ENCODE data around the gene DYNC1LI2.

The DYNC1LI2 gene

GRCh38 chr16:66735891-66736290 is 15.5 kb downstream of the DYNC1LI2 start:
- DNase-seq = no peak

DNA sequence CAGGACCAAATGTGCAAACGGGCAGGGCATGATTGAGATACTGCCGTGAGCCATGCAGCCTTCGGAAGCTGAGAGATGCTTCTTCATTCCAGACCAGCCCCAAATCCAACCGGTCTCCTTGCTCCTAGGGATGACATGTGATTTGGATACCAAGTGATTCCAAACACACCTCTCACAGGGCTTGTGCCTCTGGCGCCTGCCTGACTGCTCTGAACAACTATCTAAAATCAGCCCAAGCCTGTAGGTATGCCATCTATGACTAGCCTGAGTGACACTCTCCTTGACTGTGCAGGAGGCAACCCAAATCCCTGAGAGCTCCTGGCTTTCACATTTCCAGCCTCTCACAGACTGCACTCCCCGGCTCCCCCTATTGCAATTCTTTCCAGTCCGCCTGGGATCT is 20.3 kb downstream of the DYNC1LI2 start:
- DNase-seq = no peak

GRCh38 chr16:66728804-66729203 is 22.6 kb downstream of the DYNC1LI2 start:
- DNase-seq = no peak

DNA sequence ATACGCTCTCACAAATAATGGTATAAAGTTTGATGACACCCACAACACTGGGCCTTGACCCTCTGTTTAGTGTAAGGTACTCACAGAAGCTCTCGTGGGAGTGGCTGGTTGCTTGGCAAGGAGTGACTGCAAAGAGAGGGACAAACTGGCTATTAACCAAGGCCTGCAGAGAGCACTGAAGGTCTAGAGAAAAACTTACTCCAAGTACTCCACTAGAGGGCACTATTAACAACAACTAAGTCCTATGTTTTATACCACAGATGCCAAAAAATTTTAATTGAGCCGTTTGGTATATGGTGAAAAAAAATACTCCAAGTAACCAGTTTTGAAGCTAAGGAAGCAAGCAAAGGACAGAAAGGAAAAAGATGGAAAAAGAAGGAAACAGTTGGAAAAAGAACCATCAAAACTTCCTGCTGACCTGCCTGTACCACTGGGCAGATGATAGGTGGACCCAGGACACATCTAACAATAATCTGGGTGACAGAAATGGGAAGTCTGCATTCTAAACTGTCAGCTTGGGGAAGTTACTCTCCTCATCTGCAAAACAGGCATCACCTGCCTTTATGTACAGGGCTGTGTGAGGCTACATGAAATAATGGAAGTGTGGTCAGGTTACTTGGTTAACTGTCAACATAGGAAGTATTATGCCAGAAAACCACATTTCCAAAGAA is 23.2 kb downstream of the DYNC1LI2 start:
- DNase-seq = no peak

- no peak for DNase-seq
These were observed 30.6 kb downstream of the DYNC1LI2 start for GRCh38 chr16:66720766-66721165.

- DNase-seq = no peak
These were observed 32.2 kb downstream of the DYNC1LI2 start for GRCh38 chr16:66719246-66719645.

DNA sequence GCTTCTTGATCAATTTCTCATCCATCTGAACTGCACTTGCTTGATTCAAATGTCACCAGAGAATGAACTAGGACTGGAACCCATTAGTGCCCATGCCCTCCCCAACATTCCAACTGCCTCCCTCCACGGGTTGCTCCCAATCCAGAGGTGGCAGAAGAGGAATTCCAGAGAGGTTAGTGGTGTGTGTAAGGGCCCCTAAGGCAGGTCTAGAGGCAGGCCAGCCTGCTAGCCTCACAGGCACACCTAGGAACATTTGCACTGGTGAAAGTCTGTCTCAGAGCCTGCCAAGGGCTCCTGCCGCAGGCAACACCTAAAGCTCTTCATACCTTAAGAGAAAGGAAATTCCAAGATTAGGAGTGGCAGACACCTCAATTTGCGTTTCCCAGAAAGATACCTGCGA is 33.6 kb downstream of the DYNC1LI2 start:
- no peak for DNase-seq

- no peak for DNase-seq
These were observed 34.2 kb downstream of the DYNC1LI2 start for GRCh38 chr16:66717112-66717675.

DNA sequence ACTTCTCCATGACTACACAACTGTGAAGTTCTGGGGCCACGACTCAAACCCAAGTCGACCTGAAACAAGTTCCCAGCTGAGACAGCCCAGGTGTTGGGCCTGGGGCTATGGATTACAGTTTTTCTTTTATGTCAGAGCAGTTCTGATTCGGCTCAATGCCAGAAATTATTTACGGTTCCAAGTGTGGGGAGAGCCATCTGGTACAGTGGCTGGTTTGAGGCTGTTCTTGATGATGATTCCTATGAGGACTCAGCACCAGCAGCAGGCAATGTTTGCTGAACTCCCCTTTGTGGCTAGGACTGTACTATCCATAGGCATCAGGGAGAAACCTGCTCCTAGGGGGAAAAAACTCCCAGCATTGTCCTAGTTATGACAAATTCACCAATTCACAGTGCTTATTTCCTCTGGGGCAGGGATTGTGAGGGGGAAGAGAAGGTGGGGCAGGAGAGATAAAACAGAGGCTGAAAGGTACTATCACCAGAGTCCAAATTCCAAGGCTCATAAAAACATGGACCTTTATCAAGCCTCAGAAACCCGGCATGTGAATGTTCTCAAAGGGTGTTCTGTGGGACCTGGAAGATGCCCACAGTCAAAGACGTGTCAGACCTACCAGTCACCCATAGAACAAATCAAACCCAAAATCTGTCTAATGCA is 36.6 kb downstream of the DYNC1LI2 start:
- no peak for DNase-seq

- no peak for DNase-seq
These were observed 37.3 kb downstream of the DYNC1LI2 start for GRCh38 chr16:66714062-66714461.

- DNase-seq = no peak
These were observed 38.3 kb downstream of the DYNC1LI2 start for GRCh38 chr16:66713076-66713475.

GRCh38 chr16:66712512-66712911 is 38.9 kb downstream of the DYNC1LI2 start:
- DNase-seq = no peak

DNA sequence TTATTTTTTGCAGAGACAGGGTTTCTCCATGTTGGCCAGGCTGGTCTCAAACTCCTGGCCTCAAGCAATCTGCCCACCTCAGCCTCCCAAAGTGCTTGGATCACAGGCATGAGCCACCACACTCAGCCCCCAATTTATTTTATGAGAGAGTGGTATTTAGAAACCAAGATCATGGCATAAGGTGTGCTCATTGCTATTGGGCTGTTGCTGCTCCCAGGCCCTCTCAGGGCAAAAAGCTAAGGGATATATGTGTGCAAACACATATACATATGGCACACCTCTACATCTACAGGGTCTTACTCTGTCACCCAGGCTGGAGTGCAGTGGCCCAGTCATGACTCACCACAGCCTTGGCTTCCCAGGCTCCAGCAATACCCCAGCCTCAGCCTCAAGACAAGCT is 39.8 kb downstream of the DYNC1LI2 start:
- DNase-seq = no peak

- no peak for DNase-seq
These were observed 44.9 kb downstream of the DYNC1LI2 start for GRCh38 chr16:66706506-66706880.

- no peak for DNase-seq
These were observed 45.5 kb downstream of the DYNC1LI2 start for GRCh38 chr16:66705790-66706505.

DNA sequence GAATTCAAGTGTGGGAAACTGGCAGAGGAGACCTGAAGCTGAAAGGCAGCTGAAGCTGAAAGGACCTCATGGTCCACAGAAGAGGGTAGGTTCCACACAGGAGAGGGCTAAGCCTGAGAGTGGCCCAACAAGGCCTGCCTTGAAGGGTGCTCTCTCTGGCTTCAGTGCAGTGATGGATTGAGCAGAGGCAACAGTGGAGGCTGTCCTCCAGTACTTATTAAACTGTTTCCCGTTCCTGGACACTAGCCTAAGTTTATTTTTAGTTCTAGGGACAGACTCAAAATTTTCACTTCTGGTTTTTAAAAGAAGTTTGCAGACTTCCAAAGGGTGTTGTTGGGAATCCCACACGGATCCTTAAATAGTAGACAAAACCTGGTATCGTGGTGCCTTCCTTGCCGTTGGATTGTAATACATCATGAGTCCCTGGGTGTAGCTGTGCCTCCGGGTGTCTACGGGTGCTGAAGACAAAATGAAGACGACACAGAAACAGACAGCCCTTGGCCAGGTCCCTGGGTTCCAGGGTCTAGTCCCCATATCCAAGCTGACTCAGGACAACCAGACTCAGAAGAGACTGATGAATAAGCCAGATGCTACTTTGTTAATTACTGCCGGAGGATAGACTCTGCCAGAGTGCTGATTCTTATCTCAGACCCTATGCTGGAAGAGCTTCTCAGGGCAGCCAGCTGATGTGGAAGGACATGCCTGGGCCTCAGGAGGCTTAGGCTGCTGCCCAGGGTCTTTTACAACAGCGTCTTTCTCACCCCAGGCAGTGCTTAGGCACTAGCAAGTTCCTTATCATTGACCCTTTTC is 47.8 kb downstream of the DYNC1LI2 start:
- no peak for DNase-seq

GRCh38 chr16:66701516-66701915 is 49.9 kb downstream of the DYNC1LI2 start:
- no peak for DNase-seq

GRCh38 chr16:66701026-66701425 is 50.4 kb downstream of the DYNC1LI2 start:
- no peak for DNase-seq

DNA sequence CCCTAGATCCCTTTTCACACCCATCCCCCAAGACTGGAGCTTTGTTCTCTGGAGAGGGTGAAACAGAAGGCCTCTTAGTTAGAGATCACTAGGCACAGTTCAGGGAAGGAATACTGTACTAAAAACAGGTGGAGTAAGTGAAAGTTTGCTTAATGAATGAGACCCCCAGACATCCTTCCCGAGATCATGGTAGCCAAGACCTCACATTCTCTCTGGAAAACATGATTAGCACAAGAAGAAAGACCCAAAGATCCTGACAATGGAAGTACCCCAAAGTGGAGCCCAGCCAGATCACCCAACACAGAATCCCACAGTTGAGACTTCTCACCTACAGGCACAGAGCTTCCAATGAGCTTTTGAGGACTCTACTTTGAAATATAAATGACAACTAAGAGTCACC is 51.5 kb downstream of the DYNC1LI2 start:
- DNase-seq = no peak

- no peak for DNase-seq
These were observed 53.4 kb downstream of the DYNC1LI2 start for GRCh38 chr16:66698046-66698445.

DNA sequence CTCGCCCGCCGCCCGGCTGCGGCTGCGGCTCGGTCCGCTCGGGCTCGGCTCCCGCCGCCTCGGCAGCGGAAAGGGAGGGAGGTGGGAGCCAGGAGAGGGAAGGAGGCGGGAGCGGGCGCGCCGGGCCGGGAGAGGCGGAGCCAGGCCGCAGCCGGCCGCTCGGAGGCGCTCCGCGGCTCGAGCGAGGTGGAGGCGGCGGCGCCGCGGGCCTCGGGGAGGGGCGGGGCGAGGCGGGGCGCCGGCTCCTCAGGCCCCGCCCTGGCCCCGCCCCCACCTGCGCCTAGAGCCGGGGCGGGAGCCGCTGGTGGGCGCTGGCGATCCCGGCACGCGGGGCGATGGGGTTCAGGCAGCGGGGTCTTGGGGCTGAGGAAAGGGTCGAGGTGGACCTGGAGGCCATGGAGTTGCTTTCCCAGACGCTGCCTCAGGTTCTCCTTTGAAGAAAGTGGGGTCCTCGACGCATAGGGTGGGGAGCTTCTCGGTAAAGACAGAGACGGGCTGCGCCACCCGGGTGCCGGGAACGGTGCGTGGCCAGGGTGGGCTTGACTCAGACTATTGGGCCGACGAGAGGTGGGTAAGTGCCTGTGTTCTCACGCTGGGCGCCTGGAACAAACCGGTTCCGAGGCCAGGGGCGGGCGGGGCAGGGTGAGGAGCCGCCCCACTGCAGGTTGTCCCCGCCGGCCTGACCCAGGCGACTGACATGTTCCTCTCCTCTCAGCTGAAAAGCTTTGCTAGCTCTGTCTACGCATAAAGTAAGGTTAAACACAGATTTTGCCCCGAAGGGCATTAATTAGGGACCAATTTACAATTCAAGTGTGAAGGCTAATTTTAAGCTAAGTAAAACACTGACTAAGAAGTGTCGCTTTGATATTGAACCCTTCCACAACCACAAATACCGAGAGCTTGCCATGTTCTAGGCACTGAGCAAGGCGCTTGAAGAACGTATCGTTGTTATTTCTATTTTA is 54.5 kb downstream of the DYNC1LI2 start, which contains the start of gene CMTM4:
TSS of gene CMTM4 (minus strand) at position 75 of the 962 bp plus-strand sequence. CDS start 218 bp downstream, outside the sequence.
- DNase-seq = peak; percentile 58

All from NCI-H774 (cell line).